Endothelial cell of hepatic sinusoid (primary cell): ENCODE measurements around the gene SUCLG2.
"Not testable (repeated sequence)": the region's sequence is repeated elsewhere in the genome, so short reads cannot be mapped to it uniquely, and the experiment has no call there.

Experiments
- in situ Hi-C: cut with HindIII; loops from 2 replicates; pipeline ENCODE4 v1.10.0; 2017; ENCODE audit warnings: low sequenced_read_pairs

Gene SUCLG2

DNA sequence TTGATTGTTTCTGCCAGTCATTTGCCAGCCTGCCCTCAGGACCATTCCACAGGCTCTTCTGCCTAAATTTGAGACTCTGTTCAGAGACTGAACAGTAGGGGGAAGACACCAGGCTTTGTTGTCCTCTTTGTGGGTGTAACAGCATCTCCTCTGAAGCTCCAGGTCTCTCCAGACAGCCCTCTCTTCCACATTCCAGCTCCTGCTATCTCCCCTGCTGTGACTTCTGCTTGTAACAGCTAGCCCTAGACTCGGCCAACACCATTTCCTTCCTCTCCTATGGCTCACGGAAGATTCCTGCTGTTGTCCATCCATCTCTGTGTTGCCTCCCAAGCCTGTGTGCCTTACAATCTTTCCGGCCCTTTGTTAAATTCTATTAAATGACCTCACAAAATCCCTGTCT is 40.2 kb downstream of the SUCLG2 start:
- in situ Hi-C loops = no loop called here

DNA sequence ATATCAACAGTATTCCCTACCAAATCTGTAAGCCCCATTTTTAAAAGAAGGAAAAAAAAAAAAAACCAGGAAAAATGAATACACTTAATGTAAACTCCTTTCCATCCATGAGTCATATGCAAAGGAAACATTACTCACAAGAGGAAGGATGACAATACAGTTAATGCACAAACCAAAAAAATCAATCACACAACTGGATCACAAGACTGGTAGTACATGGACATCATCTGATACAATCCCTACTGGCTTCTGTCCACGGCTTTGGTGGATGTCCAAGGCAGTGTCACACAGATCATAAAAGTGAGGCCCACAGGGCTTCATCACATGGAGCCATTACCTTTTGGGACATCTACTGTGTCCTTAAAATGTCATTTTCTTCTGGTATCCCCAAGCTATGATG is 44.0 kb downstream of the SUCLG2 start:
- in situ Hi-C loops = no loop called here

DNA sequence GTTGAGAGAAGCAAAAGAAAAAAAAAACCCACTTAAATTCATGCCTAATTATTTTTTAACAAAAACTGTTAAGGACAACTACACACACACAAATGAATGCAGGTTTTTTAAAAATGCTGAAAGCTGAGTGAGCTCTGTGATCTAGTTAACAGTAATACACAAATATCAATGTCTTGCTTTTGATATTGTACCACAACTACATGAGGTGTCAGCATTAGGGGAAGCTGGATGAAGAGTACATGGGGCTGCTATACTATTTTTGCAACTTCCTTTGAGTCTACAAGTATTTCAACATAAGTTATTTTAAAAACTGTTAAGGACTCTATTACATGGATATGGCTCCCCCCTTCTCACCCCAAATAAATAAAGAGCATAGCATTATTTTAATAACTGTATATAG is 44.7 kb downstream of the SUCLG2 start:
- in situ Hi-C loops = no loop called here

DNA sequence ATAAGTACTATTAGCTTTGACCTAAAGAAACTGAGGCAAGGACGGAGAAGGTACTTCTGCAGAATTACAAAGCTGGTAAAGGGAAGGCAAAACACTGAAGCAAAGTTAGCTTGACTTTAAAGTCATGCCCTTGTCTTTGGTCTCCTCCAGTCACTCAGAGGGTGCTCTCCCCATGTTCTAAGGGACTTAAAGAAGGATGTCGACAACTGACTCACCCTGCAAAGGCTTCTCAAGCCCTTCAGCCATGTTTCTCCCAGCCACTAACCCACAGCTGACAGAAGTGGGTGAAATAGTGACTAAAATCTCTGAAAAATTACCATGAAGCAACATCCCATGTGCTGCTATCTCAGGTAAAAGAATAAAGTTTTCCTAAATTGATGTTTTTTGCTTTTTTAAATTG is 46.4 kb downstream of the SUCLG2 start:
- in situ Hi-C loops = no loop called here

DNA sequence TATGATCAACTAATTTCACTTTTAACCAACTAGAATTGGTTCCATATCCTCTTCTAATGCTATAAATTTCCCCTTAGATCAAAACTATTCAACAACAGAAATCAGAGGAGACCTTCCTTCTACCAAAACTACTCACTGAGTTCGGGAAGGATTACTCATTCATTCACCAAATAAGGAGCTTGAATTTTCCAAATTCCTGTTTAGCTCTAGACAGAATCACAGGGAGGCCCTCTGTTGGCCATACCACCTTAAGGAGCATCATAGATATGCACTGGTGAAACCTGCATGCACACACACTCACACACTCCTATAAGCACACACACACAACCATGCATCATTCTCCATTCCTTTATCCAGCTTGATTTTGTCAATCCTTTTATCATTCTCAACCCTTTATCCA is 49.0 kb downstream of the SUCLG2 start:
- in situ Hi-C loops = no loop called here

DNA sequence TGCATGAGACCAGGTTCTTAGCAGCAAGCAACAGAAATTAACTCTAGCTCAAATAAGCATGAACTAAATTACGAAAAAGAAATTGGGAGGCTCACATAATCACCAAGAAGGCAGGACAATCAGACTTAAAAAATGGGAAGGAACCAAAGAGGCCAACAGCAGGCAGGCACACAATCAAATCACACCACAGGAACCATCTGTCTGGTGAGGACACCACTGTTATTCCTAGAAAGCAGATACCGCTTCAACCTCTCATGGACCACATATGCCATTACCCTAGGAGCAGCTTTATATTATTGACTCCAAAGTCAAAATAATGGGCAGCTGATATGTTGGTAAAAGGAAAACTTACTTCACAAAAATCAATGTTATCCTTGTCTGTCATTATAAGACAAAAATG is 51.6 kb downstream of the SUCLG2 start:
- in situ Hi-C loops = no loop called here

DNA sequence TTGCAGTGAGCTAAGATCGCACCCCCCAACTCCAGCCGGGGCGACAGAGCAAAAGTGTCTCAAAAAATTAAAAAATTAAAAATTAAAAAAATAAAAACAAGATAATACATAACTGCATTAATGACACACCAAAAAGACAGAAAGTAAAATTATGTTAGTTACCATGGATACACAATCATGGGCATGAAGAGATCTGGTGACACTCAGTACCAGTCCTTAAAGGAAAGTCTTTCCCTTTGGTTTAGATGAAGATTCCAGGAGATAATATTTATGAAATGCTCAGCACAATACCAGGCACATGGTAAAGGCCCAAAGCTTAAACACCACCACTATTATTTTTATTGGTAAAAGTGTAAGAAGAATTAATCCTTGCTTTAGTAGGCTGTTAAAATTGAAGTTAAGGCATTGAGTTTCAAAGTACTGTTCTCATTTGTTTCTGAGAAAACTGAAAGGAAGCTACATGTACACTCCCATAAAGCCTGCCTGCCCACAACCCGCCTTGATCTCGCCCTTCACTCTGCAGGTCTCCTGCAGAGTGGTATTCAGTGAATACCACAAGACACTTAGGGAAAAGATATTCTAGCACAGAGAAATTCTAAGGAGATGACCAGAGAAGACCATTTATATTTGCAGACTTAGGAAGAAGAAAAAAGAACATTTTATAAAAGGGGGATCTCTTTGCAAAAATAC is 52.3 kb downstream of the SUCLG2 start:
- in situ Hi-C loops = no loop called here

DNA sequence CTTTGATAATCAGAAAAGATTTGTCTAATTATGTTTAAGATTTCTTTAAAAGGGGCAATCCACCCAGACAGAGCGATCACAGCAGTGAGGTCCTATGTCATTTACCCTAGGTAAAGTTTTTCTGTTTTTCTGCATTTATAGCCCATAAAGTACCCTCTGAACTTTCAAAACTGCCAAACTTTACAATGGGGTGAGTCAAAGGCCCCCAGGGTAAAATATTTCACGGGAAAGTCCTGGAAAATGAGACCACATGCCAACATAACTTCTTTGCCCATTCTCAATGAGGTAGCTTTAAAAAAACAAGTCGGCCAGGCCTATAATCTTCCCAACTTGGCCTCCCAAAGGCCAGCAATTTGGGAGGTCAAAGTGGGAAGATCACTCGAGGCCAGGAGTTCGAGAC is 53.0 kb downstream of the SUCLG2 start:
- in situ Hi-C loops = no loop called here

DNA sequence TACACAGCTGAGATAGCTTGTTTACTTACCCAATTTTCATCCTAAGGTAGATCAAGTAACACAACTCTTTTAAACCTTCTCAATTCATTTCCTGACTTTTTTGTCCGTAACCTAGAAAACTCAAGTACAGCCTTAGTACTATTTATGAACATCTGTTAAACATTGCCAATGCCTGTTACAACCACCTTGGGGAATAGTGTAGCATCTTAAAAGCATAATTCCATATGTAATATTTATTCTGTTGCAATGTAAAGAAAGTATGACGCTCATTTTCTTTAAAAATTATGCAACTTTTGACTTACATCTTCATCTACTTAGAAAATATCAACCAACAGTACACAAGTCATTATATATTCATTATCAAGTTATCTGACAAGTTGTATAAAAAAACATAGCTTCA is 54.6 kb downstream of the SUCLG2 start:
- in situ Hi-C loops = no loop called here

DNA sequence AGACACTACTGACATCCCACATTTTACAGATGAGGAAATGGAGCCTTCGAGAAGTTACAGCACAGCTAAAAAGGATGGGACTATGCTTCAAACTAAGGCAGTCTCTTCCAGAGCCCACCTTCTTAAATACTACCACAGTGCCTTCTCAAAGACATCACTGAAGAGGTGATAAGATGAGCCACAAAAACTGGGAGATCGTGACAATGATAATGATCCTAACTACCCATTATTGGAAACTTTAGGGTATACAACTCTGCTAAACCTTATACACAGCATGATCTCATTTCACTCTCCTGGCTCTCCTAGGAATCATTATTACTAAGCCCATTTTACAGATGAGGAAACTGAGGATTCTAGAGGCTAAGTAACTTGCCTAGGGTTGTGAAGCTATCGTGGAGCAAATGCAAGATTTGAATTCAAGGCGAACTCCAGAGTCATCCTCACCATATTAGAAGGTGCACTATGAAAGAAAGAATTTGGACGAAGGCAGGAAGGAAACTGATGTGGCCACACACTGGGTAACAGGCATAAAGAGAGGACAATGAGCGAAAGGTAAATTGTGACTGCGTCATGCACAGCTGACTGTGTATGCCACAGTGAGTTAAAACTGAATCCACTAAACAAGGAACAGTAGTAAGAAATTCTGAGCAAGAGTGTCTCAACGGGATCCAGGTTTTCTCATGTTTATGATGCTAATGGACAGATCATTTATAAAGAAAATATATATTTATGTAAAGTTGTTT is 55.4 kb downstream of the SUCLG2 start:
- in situ Hi-C loops = no loop called here

DNA sequence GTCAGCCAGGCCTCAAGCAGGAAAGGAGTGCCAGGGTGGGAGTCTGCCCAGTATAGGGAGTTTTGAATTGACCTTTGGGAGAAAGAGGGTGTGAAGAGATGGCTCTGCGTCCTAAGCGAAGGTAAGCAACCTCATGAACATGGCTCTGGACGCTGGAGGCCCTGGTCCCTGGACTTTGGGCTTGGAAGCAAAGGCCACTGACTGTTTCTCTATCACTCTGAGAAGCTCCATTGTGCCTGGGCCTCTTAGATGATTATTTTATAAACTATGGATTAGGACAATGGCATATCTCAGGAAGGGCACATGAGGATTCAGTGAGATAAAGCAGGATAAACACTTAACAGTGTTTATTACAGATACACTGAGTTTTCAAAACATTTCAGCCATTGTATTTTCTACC is 59.0 kb downstream of the SUCLG2 start:
- in situ Hi-C loops = no loop called here

DNA sequence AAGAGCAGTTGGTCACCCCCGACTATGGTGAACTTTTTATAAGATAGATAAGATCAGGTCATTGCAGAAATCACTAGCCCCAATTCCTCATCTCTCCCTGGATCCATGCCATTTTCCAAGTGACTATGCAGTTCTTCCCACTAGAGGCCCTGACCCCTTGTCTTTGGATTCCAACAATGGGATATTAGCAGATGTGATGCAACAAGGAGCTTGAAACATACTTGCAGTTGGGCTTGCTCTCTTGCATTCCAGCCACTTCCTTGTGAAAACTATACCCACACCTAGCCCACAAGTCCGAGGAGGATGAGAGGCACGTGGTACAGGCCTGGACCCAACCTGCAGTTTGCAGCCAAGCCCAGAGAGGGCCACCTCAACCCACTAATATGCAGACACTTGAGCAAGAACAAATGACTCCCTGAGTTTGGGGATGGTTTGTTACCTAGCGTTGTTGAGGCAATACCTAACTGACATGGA is 60.6 kb downstream of the SUCLG2 start:
- in situ Hi-C loops = no loop called here

DNA sequence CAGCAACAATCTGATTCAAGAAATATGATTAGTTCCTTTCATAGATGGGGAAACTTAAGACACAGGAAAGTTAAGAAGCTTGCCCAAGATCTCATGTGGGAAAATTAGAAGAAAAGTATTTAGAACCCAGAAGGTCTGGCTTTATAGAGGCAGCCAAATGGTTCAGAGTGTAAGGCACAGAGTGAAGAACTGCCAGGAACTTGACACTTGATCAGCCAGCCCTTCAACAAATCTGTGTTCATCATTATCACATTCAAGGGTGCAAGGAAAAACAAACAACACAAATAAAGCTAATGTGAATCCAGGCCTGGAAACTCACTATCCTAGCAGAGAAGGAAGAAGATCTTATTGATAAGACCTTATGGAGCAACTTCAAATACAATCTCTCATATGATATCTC is 62.4 kb downstream of the SUCLG2 start:
- in situ Hi-C loops = no loop called here

DNA sequence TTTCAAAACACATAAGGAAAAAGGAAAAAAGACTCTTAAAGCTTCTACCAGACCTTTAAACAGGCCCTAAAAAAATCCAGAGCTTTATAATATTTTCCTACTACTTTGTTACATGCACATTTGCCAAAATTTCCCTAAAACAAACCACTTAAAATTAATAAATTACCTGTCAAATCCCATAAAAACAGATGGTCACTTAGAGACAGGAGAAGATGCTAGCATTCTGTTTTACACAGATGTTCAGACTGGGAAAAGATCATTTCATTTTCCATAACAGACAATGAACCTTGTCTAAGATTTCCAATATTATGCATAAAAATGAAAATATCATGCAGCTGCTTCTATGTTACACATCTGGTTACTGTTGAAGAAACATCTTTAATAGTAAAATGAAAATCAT is 66.6 kb downstream of the SUCLG2 start:
- in situ Hi-C loops = no loop called here

DNA sequence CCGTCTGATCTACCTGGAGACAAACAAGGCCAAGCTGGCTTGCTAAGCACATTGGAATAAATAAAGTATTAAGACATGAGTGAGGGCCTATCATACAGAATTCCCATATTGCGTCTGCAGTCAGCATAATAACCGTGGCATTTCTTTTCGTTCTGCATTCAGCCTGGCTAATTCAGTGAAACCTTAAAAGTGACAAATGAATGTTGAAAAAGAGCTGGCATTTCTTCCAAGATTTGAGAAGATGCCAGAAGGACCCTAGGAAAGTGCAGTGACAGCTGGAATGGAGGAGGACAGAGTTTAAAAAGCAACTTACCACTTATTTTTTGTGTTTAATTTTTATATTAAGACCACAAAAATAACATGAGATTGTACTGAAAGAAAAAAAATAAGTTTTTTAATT is 67.1 kb downstream of the SUCLG2 start:
- in situ Hi-C loops = no loop called here

DNA sequence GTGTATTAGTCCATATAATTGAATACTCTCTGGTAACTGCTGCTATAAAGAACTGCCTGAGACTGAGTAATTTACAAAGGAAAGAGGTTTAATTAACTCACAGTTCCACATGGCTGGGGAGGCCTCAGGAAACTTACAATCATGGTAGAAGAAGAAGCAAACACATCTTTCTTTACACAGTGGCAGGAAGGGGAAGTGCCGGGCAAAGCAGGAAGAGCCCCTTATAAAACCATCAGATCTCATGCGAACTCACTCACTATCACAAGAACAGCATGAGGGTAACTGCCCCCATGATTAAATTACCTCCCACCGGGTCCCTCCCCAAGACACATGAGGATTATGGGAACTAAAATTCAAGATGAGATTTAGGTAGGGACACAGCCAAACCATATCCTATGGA is 69.8 kb downstream of the SUCLG2 start:
- in situ Hi-C loops = not testable (repeated sequence)

DNA sequence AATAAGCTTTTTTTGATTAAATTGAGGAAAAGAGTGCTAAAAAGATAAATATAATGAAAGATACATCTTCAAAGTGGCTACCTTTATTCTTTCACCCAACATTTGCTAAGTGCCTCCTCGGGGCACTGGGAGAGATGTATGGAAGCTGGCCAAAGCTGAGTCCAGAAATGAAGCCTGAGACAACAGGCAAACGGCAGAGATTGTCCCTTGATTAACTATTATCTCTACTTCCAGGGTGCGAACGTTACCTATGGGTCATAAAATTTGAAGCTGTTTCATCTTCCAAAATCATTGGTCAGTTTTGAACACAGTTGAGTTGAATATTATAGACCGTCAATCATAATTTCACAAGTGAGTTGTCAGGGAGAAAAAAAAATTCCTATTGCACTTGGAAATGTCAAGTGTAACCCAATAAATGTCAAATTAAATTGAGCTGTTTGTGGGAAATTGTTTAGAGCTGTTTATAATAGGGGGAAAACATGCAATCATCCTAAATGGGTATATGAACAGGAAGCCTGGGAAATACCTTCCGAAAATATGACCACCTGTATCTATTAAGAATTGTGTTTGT is 73.9 kb downstream of the SUCLG2 start:
- in situ Hi-C loops = no loop called here

DNA sequence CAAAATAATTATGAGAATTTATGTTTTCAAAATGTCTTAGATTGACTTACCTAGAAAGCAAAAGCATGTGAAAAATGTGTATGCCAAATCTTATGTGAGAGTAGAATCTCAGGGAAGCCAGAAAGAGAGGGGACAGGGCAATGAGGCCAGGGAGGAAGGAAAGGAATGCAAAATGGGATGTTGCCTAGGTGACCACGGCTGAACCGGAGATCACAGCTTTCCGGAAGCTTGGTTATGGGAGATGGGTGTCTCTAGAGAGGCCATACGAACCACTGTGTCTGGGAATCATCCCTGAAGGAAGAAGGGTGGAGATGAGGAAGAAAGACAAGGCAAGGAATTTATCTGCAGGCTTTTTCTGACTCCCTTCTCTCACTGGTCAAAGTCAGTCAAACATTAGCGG is 76.0 kb downstream of the SUCLG2 start:
- in situ Hi-C loops = no loop called here

DNA sequence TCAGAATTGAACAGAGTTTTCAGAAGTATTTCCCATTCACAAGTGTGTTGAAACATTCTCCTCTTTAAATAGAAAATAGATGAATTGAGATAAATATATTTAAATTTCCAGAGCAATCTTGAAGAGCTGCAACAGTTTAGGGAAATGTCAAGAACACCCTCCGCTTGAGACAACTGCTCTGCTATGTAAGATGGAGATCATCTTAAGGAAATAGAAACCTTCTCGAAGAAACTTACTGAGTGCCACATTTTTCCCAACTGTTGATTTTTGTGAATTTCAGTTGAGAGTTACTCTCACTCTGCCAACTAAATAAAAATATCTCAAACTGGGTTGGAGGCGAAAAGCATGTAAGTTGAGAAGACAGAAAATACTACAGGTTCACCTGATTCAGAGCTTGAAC is 78.0 kb downstream of the SUCLG2 start:
- in situ Hi-C loops = no loop called here

DNA sequence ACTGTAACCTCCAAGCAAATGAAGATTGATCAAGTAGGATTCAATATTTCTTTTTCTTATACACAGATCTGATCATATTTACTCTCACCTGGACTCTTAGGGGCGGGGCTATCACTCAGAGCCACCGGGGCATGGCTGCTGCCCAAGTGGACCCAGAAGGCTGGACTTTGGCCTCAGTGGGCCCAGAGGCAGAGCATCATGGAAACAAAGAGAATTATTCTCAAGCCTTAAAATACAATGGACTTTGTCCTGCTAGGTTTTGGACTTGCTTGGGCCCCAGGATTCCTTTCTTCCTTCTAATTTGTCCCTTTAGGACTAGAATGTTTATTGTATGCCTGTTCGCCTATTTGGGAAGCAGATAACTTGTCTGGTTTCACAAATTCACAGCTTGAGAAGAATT is 85.1 kb downstream of the SUCLG2 start:
- in situ Hi-C loops = no loop called here

DNA sequence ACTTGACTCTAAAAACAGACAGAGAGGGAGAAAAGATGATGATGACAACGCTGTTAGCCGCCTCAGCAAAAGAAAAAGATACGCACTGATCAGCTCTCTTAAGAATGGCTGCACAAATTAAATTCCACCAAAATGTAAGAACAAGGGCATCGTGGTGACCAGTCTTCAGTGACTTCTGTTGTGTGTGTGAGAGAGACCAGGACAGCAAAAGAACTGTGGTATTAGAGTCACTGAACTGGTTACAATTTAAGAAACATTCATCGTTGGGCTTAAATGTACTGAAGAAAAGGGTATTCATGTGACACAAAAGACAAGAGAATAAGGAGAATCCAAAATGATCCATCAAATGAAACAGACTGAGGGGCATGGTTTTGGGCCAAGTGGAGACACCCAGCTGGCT is 86.5 kb downstream of the SUCLG2 start:
- in situ Hi-C loops = no loop called here

DNA sequence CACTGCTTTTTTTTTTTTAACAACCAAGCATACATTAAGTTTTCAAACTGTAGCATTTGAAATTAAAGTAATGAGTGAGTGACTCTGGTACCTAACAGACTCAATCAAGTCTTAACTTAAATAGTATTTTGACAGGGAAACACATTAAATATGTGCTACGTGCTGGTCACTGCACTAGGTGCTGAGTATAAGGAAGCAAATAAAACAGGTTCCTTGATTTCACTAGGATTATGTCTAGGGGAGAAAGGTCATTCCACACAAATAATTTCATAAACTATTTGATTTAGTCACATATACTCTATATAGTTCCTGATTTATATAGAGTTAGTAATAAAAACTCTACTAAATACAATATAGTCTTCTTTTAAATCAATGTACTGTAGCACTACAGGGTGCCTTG is 89.4 kb downstream of the SUCLG2 start:
- in situ Hi-C loops = no loop called here
